ENCODE results near the gene CNTLN.

DNA sequence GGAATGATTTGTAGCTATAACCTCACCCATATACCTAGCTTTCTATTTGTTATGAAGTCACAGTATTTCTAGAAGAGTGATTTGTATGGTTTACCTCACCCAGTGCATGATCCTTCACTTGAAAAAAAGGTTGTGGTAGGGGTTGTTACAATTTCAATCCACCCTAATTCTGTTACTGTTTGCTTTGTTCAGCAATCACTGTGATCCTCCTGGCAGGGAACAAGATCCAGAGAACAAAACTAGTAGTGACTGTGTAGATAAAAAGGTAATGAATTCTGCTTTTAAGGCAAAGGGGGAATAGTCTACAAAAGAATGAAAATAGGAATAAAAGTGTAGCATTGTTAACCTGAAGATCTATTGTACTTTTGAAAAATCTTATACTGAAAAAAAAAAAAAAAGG lies 252.7 kb downstream of the CNTLN start:
- TF ChIP-seq CTCF (IDR thresholded peaks at IDR 0.05) (no peak), POLR2A (IDR thresholded peaks at IDR 0.05) (no peak)
